PC-9 (cell line): ENCODE data around the gene SLC2A6. TPM values are rescaled to one million over a fixed set of nuclear protein-coding genes. Genes with fewer than 3 reads are reported as not detected.

ENCODE experiments used
- BruUV-seq: library from RNA; stranded (reverse); fragments of 400-500 nt; replicated peaks from 2 replicates; lab custom pipeline; 2021; lab: Mats Ljungman, UMichigan
- CTCF ChIA-PET: fragments of 300-600 bp; sonication (Branson Sonifier 250); formaldehyde crosslinking; loops from one replicate; lab custom pipeline; 2022; ENCODE audit warnings: antibody characterized with exemption; lab: Charles Lee
- POLR2A ChIA-PET: fragments of 300-600 bp; sonication (Branson Sonifier 250); formaldehyde crosslinking; loops from one replicate; lab custom pipeline; 2022; ENCODE audit warnings: antibody characterized with exemption; ENCODE audit not compliant: unreplicated experiment; lab: Charles Lee
- DNase-seq, 2 experiments: peaks; one replicate each; pipeline versions ENCODE4 v3.0.0 to v3.0.0-alpha.2; 2015 to 2022; ENCODE audit warnings: mixed read lengths in 1 of 2
- H2AFZ ChIP-seq: fragments of 200-600 bp; sonication (generic); 2 replicates; pipeline ENCODE4 v1.8.1; 2017; ENCODE audit warnings: antibody characterized with exemption
- H3F3A ChIP-seq: fragments of 200-600 bp; sonication (generic); 2 replicates; pipeline ENCODE4 v1.8.1; 2017; ENCODE audit warnings: antibody characterized with exemption, mild to moderate bottlenecking, low read depth; ENCODE audit not compliant: insufficient read depth
- H3K27ac ChIP-seq: fragments of 200-600 bp; sonication (generic); 2 replicates; pipeline ENCODE4 v1.6.1; 2016; ENCODE audit warnings: mixed run types
- H3K27me3 ChIP-seq: fragments of 200-600 bp; sonication (generic); 2 replicates; pipeline ENCODE4 v1.6.1; 2016; ENCODE audit warnings: low read depth, mixed run types; ENCODE audit not compliant: insufficient read depth
- H3K36me3 ChIP-seq: fragments of 200-600 bp; sonication (generic); 2 replicates; pipeline ENCODE4 v1.6.1; 2016; ENCODE audit warnings: low read depth, mixed run types
- H3K4me1 ChIP-seq: fragments of 200-600 bp; sonication (generic); replicated peaks from 2 replicates; pipeline ENCODE4 v1.6.1; 2016; ENCODE audit warnings: mixed run types; ENCODE audit not compliant: insufficient read depth
- H3K4me2 ChIP-seq: fragments of 200-600 bp; sonication (generic); 2 replicates; pipeline ENCODE4 v1.6.1; 2017; ENCODE audit warnings: mixed run types
- H3K4me3 ChIP-seq: fragments of 200-600 bp; sonication (generic); 2 replicates; pipeline ENCODE4 v1.6.1; 2016; ENCODE audit warnings: mixed run types
- H3K79me2 ChIP-seq: fragments of 200-600 bp; sonication (generic); 2 replicates; pipeline ENCODE4 v1.6.1; 2017; ENCODE audit warnings: low read depth, mixed run types
- H3K9me2 ChIP-seq: fragments of 200-600 bp; sonication (generic); 2 replicates; pipeline ENCODE4 v1.8.1; 2017; ENCODE audit warnings: mild to moderate bottlenecking; ENCODE audit not compliant: insufficient read depth
- H3K9me3 ChIP-seq: fragments of 200-600 bp; sonication (generic); 2 replicates; pipeline ENCODE4 v1.8.1; 2016; ENCODE audit warnings: low read depth; ENCODE audit not compliant: insufficient read depth
- H4K20me1 ChIP-seq: fragments of 200-600 bp; sonication (generic); 2 replicates; pipeline ENCODE4 v1.8.1; 2017; ENCODE audit not compliant: insufficient read depth
- CTCF ChIP-seq: fragments of 200-600 bp; sonication (generic); conservative IDR thresholded peaks from 2 replicates; pipeline ENCODE4 v1.6.1; 2017; ENCODE audit warnings: mixed run types, antibody characterized with exemption, mild to moderate bottlenecking, moderate library complexity
- EZH2 ChIP-seq: fragments of 200-600 bp; sonication (generic); IDR thresholded peaks from 2 replicates; pipeline ENCODE4 v1.8.0; 2017; ENCODE audit warnings: antibody characterized with exemption, low read depth
- intact Hi-C: fragments of 100-400 bp; cut with micrococcal nuclease; formaldehyde crosslinking; loops from one replicate; pipeline ENCODE4 v1.10.0; 2022; ENCODE audit not compliant: unreplicated experiment
- total RNA-seq: library from RNA; stranded (reverse); gene quantifications from 2 replicates; pipeline ENCODE4 v1.2.3, GENCODE V29; 2021

The SLC2A6 gene
- total RNA-seq, 1 experiment from 2014 or later: 13.1 TPM

GRCh38 chr9:133514460-133515239 lies 35.8 kb upstream of the SLC2A6 start:
- CTCF ChIA-PET: interaction anchor here (0.6 kb wide), 1 partner anchor 484 kb away, joined by 4 read pairs; the partner anchor contains the start of gene GTF3C5
- H3K36me3 ChIP-seq: no peaks in the 10 kb centered on the region

GRCh38 chr9:133513214-133514100 lies 34.6 kb upstream of the SLC2A6 start:
- intact Hi-C loops: no loop called here
- POLR2A ChIA-PET: no interaction called here
- CTCF ChIA-PET: interaction anchor here (0.6 kb wide), 1 partner anchor 483 kb away, joined by 4 read pairs; the partner anchor contains the start of gene GTF3C5

More at GRCh38 chr9:133514460-133515239, 35.8 kb upstream of the SLC2A6 start:
- peaks cover 9% of the 10 kb centered on the region; the same call in 1 of the 2 replicates for H3F3A ChIP-seq
- peaks cover 4% of the 10 kb centered on the region; the same call in 1 of the 2 replicates for H3K4me1 ChIP-seq
- POLR2A ChIA-PET: no interaction called here
- DNase-seq: no peak
- no peak overlapping the region for H2AFZ ChIP-seq
- intact Hi-C loops: no loop called here
- peaks cover 64% of the 10 kb centered on the region for H3K27me3 ChIP-seq
- no peaks in the 10 kb centered on the region for H3K79me2 ChIP-seq
- no TSS peak for BruUV-seq
- no peak overlapping the region for H3K4me2 ChIP-seq
- H3K9me2 ChIP-seq: no peaks in the 10 kb centered on the region
- TF ChIP-seq EZH2 (no peak), CTCF (no peak)
- H4K20me1 ChIP-seq: no peaks in the 10 kb centered on the region; the same call in 1 of the 2 replicates
- no peak overlapping the region for H3K27ac ChIP-seq
- no peaks in the 10 kb centered on the region for H3K9me3 ChIP-seq
- no peak overlapping the region for H3K4me3 ChIP-seq

More at GRCh38 chr9:133513214-133514100, 34.6 kb upstream of the SLC2A6 start:
- Histone ChIP-seq H3K36me3 (no peaks in the 10 kb centered on the region), H2AFZ (no peak overlapping the region), H3K27ac (no peak overlapping the region), H3K4me1 (peaks cover 13% of the 10 kb centered on the region; the same call in 1 of the 2 replicates), H3F3A (peaks cover 9% of the 10 kb centered on the region; the same call in 1 of the 2 replicates), H3K9me3 (no peaks in the 10 kb centered on the region), H3K9me2 (no peaks in the 10 kb centered on the region), H3K4me2 (no peak overlapping the region), H3K27me3 (peaks cover 62% of the 10 kb centered on the region), H4K20me1 (no peaks in the 10 kb centered on the region; the same call in 1 of the 2 replicates), H3K79me2 (no peaks in the 10 kb centered on the region), H3K4me3 (no peak overlapping the region)
- no TSS peak for BruUV-seq
- no peak for DNase-seq
- TF ChIP-seq EZH2 (no peak), CTCF (no peak)
